Measurements from ENCODE around the gene ITGA3.
A peak's percentile ranks its signal among the peaks of the same experiment; 100 is the strongest.
"Not testable (repeated sequence)": the region's sequence is repeated elsewhere in the genome, so short reads cannot be mapped to it uniquely, and the experiment has no call there.

Gene ITGA3

GRCh38 chr17:50035421-50035879 is 20.5 kb upstream of the ITGA3 start:
- no peak for DNase-seq

- no peak for DNase-seq
Measured at GRCh38 chr17:50035945-50036344, 20.0 kb upstream of the ITGA3 start.

- no peak for DNase-seq
Measured at GRCh38 chr17:50036455-50037261, 19.3 kb upstream of the ITGA3 start.

- no peak for DNase-seq
Measured at GRCh38 chr17:50037321-50038107, 18.4 kb upstream of the ITGA3 start.

GRCh38 chr17:50039058-50039457 is 16.9 kb upstream of the ITGA3 start:
- DNase-seq = no peak

GRCh38 chr17:50040496-50040895 is 15.4 kb upstream of the ITGA3 start:
- DNase-seq = not testable (repeated sequence)

- no peak for DNase-seq
Measured at GRCh38 chr17:50042211-50042610, 13.7 kb upstream of the ITGA3 start.

GRCh38 chr17:50043290-50044148 is 12.4 kb upstream of the ITGA3 start:
- DNase-seq = no peak

- no peak for DNase-seq
Measured at GRCh38 chr17:50044483-50044882, 11.4 kb upstream of the ITGA3 start.

- DNase-seq = no peak
Measured at GRCh38 chr17:50045154-50045553, 10.8 kb upstream of the ITGA3 start.

GRCh38 chr17:50046179-50046578 is 9.7 kb upstream of the ITGA3 start:
- DNase-seq = no peak

- no peak for DNase-seq
Measured at GRCh38 chr17:50046667-50047066, 9.2 kb upstream of the ITGA3 start.

- no peak for DNase-seq
Measured at GRCh38 chr17:50047083-50047482, 8.8 kb upstream of the ITGA3 start.

- DNase-seq = no peak
Measured at GRCh38 chr17:50047488-50048126, 8.3 kb upstream of the ITGA3 start.

- no peak for DNase-seq
Measured at GRCh38 chr17:50048146-50048720, 7.7 kb upstream of the ITGA3 start.

- DNase-seq = no peak
Measured at GRCh38 chr17:50048988-50049387, 6.9 kb upstream of the ITGA3 start.

- DNase-seq = no peak
Measured at GRCh38 chr17:50049636-50050035, 6.3 kb upstream of the ITGA3 start.

GRCh38 chr17:50050431-50051032 is 5.4 kb upstream of the ITGA3 start:
- no peak for DNase-seq

GRCh38 chr17:50051082-50051576 is 4.8 kb upstream of the ITGA3 start:
- DNase-seq = peak; percentile 55 to 73

GRCh38 chr17:50051606-50052005 is 4.3 kb upstream of the ITGA3 start:
- no peak for DNase-seq

GRCh38 chr17:50052241-50052796 is 3.6 kb upstream of the ITGA3 start:
- DNase-seq = no peak

Data from stimulated activated CD4-positive, alpha-beta T cell treated with anti-CD3 and anti-CD28 coated beads, Interleukin-4, amount 100 ng/mL, for 4 hours (primary cell).